CD4-positive, alpha-beta T cell (primary cell): ENCODE data around the gene PAIP1. TPM values are rescaled to one million over a fixed set of nuclear protein-coding genes. Genes with fewer than 3 reads are reported as not detected.

ENCODE experiments used
- ATAC-seq: fragments of 200-7000 bp; cut with Tn5 transposase; one replicate; pipeline ENCODE4 v1.10.0; 2022; ENCODE audit warnings: mild to moderate bottlenecking; ENCODE audit not compliant: poor library complexity
- CTCF ChIA-PET: fragments of 350-600 bp; sonication (Branson Sonifier 250); formaldehyde crosslinking; loops from one replicate; lab custom pipeline; 2021; ENCODE audit warnings: antibody characterized with exemption, inconsistent platforms; lab: Charles Lee
- POLR2A ChIA-PET: fragments of 350-600 bp; sonication (Branson Sonifier 250); formaldehyde crosslinking; loops from one replicate; lab custom pipeline; 2021; ENCODE audit warnings: antibody characterized with exemption, inconsistent platforms; lab: Charles Lee
- DNase-seq, 14 experiments: peaks; one replicate each; pipeline ENCODE4 v3.0.0-alpha.2; 2013 to 2020; ENCODE audit warnings: mixed read lengths in 2 of 14
- H3K27ac ChIP-seq, 2 donors: one replicate each; pipeline versions ENCODE4 v1.5.1 to v1.7.0; 2013; ENCODE audit warnings: low read length in 2 of 2, low read depth in 1 of 2, mild to moderate bottlenecking in 1 of 2
- H3K27me3 ChIP-seq, 2 experiments: 1 replicate in 1 of 2; 2 replicates in 1 of 2; pipeline versions ENCODE4 v1.6.1 to v1.7.0; 2013; ENCODE audit warnings: low read length in 2 of 2, control low read depth in 1 of 2, mild to moderate bottlenecking in 1 of 2, moderate library complexity in 1 of 2; ENCODE audit not compliant: insufficient read depth in 2 of 2, control insufficient read depth in 1 of 2
- H3K36me3 ChIP-seq: one replicate; pipeline ENCODE4 v1.6.1; 2013; ENCODE audit warnings: low read length, control low read depth; ENCODE audit not compliant: insufficient read depth
- H3K4me1 ChIP-seq: one replicate; pipeline ENCODE4 v1.6.1; 2013; ENCODE audit warnings: low read length, control low read depth; ENCODE audit not compliant: insufficient read depth
- H3K4me3 ChIP-seq: one replicate; pipeline ENCODE4 v1.5.1; 2013; ENCODE audit warnings: mild to moderate bottlenecking, low read length, moderate library complexity
- H3K9me3 ChIP-seq, 2 experiments: 1 replicate in 1 of 2; 2 replicates in 1 of 2; pipeline versions ENCODE4 v1.6.1 to v1.7.0; 2013; ENCODE audit warnings: low read length in 2 of 2, mild to moderate bottlenecking in 2 of 2, control low read depth in 1 of 2, moderate library complexity in 1 of 2; ENCODE audit not compliant: control insufficient read depth in 1 of 2, insufficient read depth in 1 of 2
- H3K27ac Mint-ChIP-seq: one replicate; pipeline ENCODE4 v1.8.0; 2020; ENCODE audit warnings: mixed read lengths
- H3K27me3 Mint-ChIP-seq: one replicate; pipeline ENCODE4 v1.8.0; 2021; ENCODE audit warnings: mixed read lengths
- H3K36me3 Mint-ChIP-seq: one replicate; pipeline ENCODE4 v1.8.0; 2021; ENCODE audit warnings: low read depth, mixed read lengths
- H3K4me1 Mint-ChIP-seq: one replicate; pipeline ENCODE4 v1.8.0; 2021; ENCODE audit warnings: low read depth, mixed read lengths
- H3K4me3 Mint-ChIP-seq: one replicate; pipeline ENCODE4 v1.8.0; 2020; ENCODE audit warnings: mild to moderate bottlenecking, mixed read lengths
- H3K9me3 Mint-ChIP-seq: one replicate; pipeline ENCODE4 v1.8.0; 2020; ENCODE audit warnings: mixed read lengths
- CTCF ChIP-seq: fragments of 200-600 bp; IDR thresholded peaks from one replicate; pipeline ENCODE4 v1.8.0; 2022; ENCODE audit warnings: antibody characterized with exemption, mild to moderate bottlenecking
- intact Hi-C, 2 experiments: fragments of 100-400 bp; cut with DNase I in 1 of 2; cut with micrococcal nuclease in 1 of 2; formaldehyde crosslinking; loops; one replicate each; pipeline versions ENCODE4 v1.15.1 to v1.9.0; 2023 to 2025; cut with DNase I, micrococcal nuclease
- total RNA-seq, 174 experiments: library from RNA in 2 of 174; stranded (reverse) in 2 of 174; gene quantifications; one replicate each; pipeline ENCODE4 v1.2.3 and lab custom pipeline; 2021 to 2026

Gene PAIP1
- total RNA-seq, 2 experiments from 2014 or later, result 33.9 to 35.1 TPM

GRCh38 chr5:43486353-43486752 is 70.5 kb downstream of the PAIP1 start:
- no peak overlapping the region for H3K4me3 ChIP-seq
- intact Hi-C loops, result loop anchor here (5.0 to 10.0 kb wide), 4 partner anchors 419 to 1582 kb away; partner anchors contain the start of gene RIMOC1 (in 1 of the 2)
- CTCF ChIA-PET, result interaction anchor here (0.7 to 1.4 kb wide), 2 partner anchors 24 to 69 kb away, joined by 3 to 5 read pairs; no protein-coding TSS in a partner anchor
- no peaks in the 10 kb centered on the region for H3K36me3 ChIP-seq
- H3K4me3 Mint-ChIP-seq, result no peak overlapping the region
- POLR2A ChIA-PET, result interaction anchor here (1.4 to 4.2 kb wide), 10 partner anchors 11 to 478 kb away, joined by 4 to 175 read pairs (median 96); partner anchors contain the start of genes ANXA2R, C5orf34, HMGCS1 and NNT
- no peaks in the 10 kb centered on the region for H3K27me3 Mint-ChIP-seq
- H3K4me1 ChIP-seq, result peaks cover 18% of the 10 kb centered on the region
- H3K9me3 Mint-ChIP-seq, result no peaks in the 10 kb centered on the region
- peaks cover 49% of the 10 kb centered on the region for H3K4me1 Mint-ChIP-seq
- peaks cover 17% of the 10 kb centered on the region for H3K36me3 Mint-ChIP-seq
- no peaks in the 10 kb centered on the region for H3K9me3 ChIP-seq
- H3K27ac Mint-ChIP-seq, result peak overlapping the region; percentile 99
- peak overlapping the region; percentile 95 for H3K27ac ChIP-seq
- peak in 1 of 14 experiments; percentile 3 for DNase-seq
- ATAC-seq, result no peak
- no peak for TF ChIP-seq CTCF
- no peaks in the 10 kb centered on the region for H3K27me3 ChIP-seq

DNA sequence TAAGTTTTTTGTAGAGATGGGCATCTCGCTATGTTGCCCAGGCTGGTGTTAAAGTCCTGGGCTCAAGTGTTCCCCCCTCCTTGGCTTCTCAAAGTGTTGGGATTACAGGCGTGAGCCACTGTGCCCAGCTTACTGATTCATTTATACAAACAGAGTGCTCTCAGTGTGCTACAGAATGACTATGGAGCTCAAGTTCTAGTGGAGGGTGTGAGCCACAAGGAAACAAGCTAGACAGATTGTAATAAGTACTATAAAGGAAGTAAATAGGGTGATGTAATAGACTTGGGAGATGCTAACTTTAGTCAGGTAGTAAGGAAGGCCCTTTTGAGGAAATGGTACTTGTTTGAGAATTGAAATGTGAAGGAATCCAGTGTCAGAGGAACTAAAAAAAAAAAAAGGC is 71.5 kb downstream of the PAIP1 start:
- Histone ChIP-seq H3K27me3 (no peaks in the 10 kb centered on the region), H3K4me3 (no peak overlapping the region), H3K36me3 (no peaks in the 10 kb centered on the region), H3K9me3 (no peaks in the 10 kb centered on the region), H3K4me1 (peaks cover 18% of the 10 kb centered on the region), H3K27ac (peak overlapping the region; percentile 95)
- no peak for TF ChIP-seq CTCF
- H3K36me3 Mint-ChIP-seq, result peaks cover 17% of the 10 kb centered on the region
- peak; percentile 25 for ATAC-seq
- peak in 4 of 14 experiments; percentile 19 to 26 (median 24) for DNase-seq
- CTCF ChIA-PET, result interaction anchor here (0.8 to 2.8 kb wide), 8 partner anchors 12 to 466 kb away, joined by 4 to 30 read pairs (median 6); partner anchors contain the start of genes C5orf34 and ZNF131
- H3K27ac Mint-ChIP-seq, result peak overlapping the region; percentile 99
- intact Hi-C loops, result loop anchor here (2.0 to 10.0 kb wide), 5 partner anchors 173 to 1581 kb away; partner anchors contain the start of genes HMGCS1 (in 1 of the 2) and RIMOC1 (in 1 of the 2)
- no peaks in the 10 kb centered on the region for H3K27me3 Mint-ChIP-seq
- H3K4me1 Mint-ChIP-seq, result peaks cover 52% of the 10 kb centered on the region
- no peaks in the 10 kb centered on the region for H3K9me3 Mint-ChIP-seq
- H3K4me3 Mint-ChIP-seq, result peak overlapping the region; percentile 78
- POLR2A ChIA-PET, result interaction anchor here (0.6 to 4.2 kb wide), 21 partner anchors 10 to 577 kb away, joined by 3 to 175 read pairs (median 56); partner anchors contain the start of genes ANXA2R, C5orf34, HMGCS1 and NNT

DNA sequence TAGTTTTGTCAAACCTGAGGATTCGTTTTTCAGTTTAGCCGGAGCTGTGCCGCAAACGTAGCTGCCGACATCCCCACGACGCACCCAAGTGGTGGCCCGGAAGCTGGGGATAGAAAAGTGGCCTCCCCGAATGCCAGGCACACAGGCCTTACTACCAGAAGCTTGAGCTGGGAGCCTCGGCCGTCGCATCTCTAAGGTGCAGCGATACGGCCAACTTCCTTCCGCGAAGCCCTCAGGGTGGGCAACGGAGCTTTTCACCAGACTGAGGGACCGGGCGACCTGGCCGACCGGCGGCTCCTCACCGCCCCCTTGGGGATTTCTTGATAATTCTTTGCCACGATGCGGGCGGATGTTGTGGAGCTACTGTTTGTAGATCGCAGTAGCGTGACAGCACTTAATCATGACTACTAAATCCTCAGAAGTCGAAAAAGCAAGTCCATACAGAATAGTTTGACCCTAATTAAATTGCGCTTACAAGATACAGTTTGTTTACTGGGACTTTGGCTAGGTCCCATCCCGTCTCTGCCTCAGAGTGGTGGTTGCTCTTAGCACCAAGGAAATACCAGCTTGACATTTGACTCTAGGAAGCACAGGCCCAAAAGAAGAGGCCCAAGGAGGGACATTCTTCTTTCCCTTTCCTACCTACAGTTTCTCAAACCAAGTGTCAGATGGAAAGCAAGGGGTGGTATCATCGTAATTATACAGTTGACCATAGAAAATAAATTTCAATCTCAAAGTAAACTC is 72.6 kb downstream of the PAIP1 start:
- Histone ChIP-seq H3K4me3 (peak overlapping the region; percentile 77), H3K9me3 (no peaks in the 10 kb centered on the region), H3K36me3 (no peaks in the 10 kb centered on the region), H3K27me3 (no peaks in the 10 kb centered on the region), H3K27ac (peak overlapping the region; percentile 95), H3K4me1 (peaks cover 18% of the 10 kb centered on the region)
- no peaks in the 10 kb centered on the region for H3K27me3 Mint-ChIP-seq
- TF ChIP-seq CTCF, result peak; percentile 83
- ChIA-PET CTCF (interaction anchor here (0.5 to 2.8 kb wide), 36 partner anchors 8 to 1559 kb away, joined by 3 to 30 read pairs (median 4); partner anchors contain the start of genes C5orf34, FBXO4, HMGCS1 and NNT), POLR2A (interaction anchor here (0.7 to 4.2 kb wide), 66 partner anchors 8 to 1615 kb away, joined by 3 to 175 read pairs (median 7); partner anchors contain the start of genes ANXA2R, C5orf34, FBXO4 and HMGCS1)
- H3K27ac Mint-ChIP-seq, result peak overlapping the region; percentile 99
- H3K9me3 Mint-ChIP-seq, result no peaks in the 10 kb centered on the region
- H3K4me3 Mint-ChIP-seq, result peak overlapping the region; percentile 93
- peaks cover 61% of the 10 kb centered on the region for H3K4me1 Mint-ChIP-seq
- intact Hi-C loops, result loop anchor here (1.0 to 10.0 kb wide), 12 partner anchors 31 to 1579 kb away; partner anchors contain the start of genes HMGCS1 (in 2 of the 2), PAIP1 (in 2 of the 2), C5orf34 (in 1 of the 2) and NNT (in 1 of the 2)
- peak; percentile 74 to 92 (median 82) for DNase-seq
- peak; percentile 70 for ATAC-seq
- peaks cover 17% of the 10 kb centered on the region for H3K36me3 Mint-ChIP-seq
